IPS-15b (cell line): ENCODE data around the gene CD2AP.

ENCODE experiments used
- H3K27me3 ChIP-seq: one replicate; pipeline ENCODE4 v1.6.1; 2013; ENCODE audit warnings: low read length; ENCODE audit not compliant: control insufficient read depth, insufficient read depth
- H3K36me3 ChIP-seq: one replicate; pipeline ENCODE4 v1.6.1; 2013; ENCODE audit warnings: low read length; ENCODE audit not compliant: control insufficient read depth, insufficient read depth
- H3K4me1 ChIP-seq: one replicate; pipeline ENCODE4 v1.6.1; 2013; ENCODE audit warnings: mild to moderate bottlenecking, low read length; ENCODE audit not compliant: control insufficient read depth, insufficient read depth
- H3K4me3 ChIP-seq: one replicate; pipeline ENCODE4 v1.5.1; 2013; ENCODE audit warnings: low read depth, low read length
- H3K9ac ChIP-seq: one replicate; pipeline ENCODE4 v1.6.1; 2013; ENCODE audit warnings: low read depth, mild to moderate bottlenecking, low read length
- H3K9me3 ChIP-seq: one replicate; pipeline ENCODE4 v1.6.1; 2013; ENCODE audit warnings: mild to moderate bottlenecking, low read length; ENCODE audit not compliant: control insufficient read depth, insufficient read depth

Gene CD2AP

DNA sequence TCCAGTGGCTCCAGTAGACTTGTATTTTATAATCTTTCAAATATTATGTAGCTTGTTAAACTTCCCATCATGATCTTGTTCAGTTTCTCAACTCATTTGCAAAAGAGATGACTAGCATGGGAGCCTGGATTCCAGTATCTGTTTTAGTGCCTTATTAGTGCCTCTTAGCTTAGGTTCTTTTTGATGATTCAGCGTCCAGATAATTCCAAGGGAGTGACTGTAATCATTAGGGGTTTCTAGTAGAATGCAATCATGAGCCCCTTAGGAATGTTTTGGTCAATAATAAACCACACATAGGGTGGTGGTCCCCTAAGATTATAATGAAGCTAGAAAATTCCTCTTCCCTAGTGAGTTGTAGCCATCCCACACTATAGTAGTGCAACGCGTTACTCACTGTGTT lies 7.0 kb downstream of the CD2AP start:
- no peak overlapping the region for H3K4me3 ChIP-seq
- H3K36me3 ChIP-seq: no peaks in the 10 kb centered on the region
- peaks cover 33% of the 10 kb centered on the region for H3K4me1 ChIP-seq
- H3K27me3 ChIP-seq: no peaks in the 10 kb centered on the region
- H3K9me3 ChIP-seq: no peaks in the 10 kb centered on the region
- no peak overlapping the region for H3K9ac ChIP-seq

DNA sequence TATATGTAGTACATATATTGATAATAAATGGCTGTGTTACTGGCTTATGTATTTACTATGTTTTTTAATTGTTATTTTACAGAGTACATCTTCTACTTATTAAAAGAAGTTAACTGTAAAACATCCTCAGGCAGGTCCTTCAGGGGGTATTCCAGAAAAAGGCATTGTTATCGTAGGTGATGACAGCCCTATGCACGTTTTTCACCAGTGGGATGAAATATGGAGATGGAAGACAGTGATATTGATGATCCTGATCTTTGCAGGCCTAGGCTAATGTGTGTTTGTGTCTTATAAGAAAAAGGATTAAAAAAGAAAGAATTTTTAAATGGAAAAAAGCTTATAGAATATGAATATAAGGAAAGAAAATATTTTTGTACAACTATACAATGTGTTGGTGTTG lies 7.5 kb downstream of the CD2AP start:
- no peaks in the 10 kb centered on the region for H3K36me3 ChIP-seq
- H3K4me1 ChIP-seq: peaks cover 33% of the 10 kb centered on the region
- H3K9me3 ChIP-seq: no peaks in the 10 kb centered on the region
- no peaks in the 10 kb centered on the region for H3K27me3 ChIP-seq
- H3K4me3 ChIP-seq: no peak overlapping the region
- no peak overlapping the region for H3K9ac ChIP-seq

- H3K4me3 ChIP-seq: no peak overlapping the region
- no peaks in the 10 kb centered on the region for H3K9me3 ChIP-seq
- H3K27me3 ChIP-seq: no peaks in the 10 kb centered on the region
- peaks cover 28% of the 10 kb centered on the region for H3K4me1 ChIP-seq
- H3K9ac ChIP-seq: no peak overlapping the region
- H3K36me3 ChIP-seq: no peaks in the 10 kb centered on the region
These were observed 8.0 kb downstream of the CD2AP start for GRCh38 chr6:47485491-47486135.

- no peaks in the 10 kb centered on the region for H3K36me3 ChIP-seq
- H3K4me3 ChIP-seq: no peak overlapping the region
- no peak overlapping the region for H3K9ac ChIP-seq
- no peaks in the 10 kb centered on the region for H3K9me3 ChIP-seq
- H3K27me3 ChIP-seq: no peaks in the 10 kb centered on the region
- peaks cover 11% of the 10 kb centered on the region for H3K4me1 ChIP-seq
These were observed 12.4 kb downstream of the CD2AP start for GRCh38 chr6:47489995-47490394.

GRCh38 chr6:47490676-47491075 lies 13.1 kb downstream of the CD2AP start:
- Histone ChIP-seq H3K9ac (no peak overlapping the region), H3K9me3 (no peaks in the 10 kb centered on the region), H3K27me3 (no peaks in the 10 kb centered on the region), H3K4me3 (no peak overlapping the region), H3K36me3 (no peaks in the 10 kb centered on the region), H3K4me1 (peaks cover 10% of the 10 kb centered on the region)

DNA sequence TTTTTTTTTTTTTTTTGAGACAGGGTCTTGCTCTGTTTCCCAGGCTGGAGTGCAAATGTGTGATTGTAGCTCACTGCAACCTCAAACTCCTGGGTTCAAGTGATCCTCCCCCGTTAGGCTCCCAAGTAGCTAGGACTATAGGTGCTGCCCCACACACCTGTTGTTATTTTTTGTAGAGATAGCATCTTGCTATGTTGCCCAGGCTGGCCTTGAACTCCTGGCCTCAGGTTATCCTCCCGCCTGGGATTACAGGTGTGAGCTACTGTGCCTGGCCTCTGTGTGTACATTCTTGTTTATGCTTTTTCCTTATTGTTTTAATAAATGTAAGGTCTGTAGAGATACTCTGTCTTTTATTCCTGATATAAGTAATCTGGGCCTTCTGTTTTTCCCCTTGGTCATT lies 14.8 kb downstream of the CD2AP start:
- H3K9ac ChIP-seq: no peak overlapping the region
- no peaks in the 10 kb centered on the region for H3K9me3 ChIP-seq
- H3K27me3 ChIP-seq: no peaks in the 10 kb centered on the region
- no peaks in the 10 kb centered on the region for H3K36me3 ChIP-seq
- H3K4me1 ChIP-seq: peaks cover 10% of the 10 kb centered on the region
- no peak overlapping the region for H3K4me3 ChIP-seq

DNA sequence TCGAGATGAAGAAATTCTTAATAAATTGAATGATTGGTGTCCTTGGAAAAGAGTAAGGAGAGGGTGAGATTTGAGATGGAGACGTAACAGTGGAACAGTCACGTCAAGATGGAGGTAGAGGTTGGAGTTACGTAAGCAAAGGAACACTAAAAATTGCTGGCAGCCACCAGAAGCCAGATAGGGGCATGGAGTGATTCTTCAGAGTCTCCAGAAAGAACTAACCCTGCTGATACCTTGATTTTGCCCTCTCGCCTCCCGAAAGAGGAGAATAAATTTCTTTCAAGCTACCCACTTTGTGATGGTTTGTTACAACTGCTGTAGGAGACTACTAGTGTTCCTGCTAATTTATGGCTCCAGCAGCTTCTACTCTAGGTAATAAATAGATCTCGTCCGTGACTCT lies 17.6 kb downstream of the CD2AP start:
- Histone ChIP-seq H3K4me1 (peaks cover 17% of the 10 kb centered on the region), H3K9ac (no peak overlapping the region), H3K4me3 (no peak overlapping the region), H3K9me3 (no peaks in the 10 kb centered on the region), H3K36me3 (no peaks in the 10 kb centered on the region), H3K27me3 (no peaks in the 10 kb centered on the region)

DNA sequence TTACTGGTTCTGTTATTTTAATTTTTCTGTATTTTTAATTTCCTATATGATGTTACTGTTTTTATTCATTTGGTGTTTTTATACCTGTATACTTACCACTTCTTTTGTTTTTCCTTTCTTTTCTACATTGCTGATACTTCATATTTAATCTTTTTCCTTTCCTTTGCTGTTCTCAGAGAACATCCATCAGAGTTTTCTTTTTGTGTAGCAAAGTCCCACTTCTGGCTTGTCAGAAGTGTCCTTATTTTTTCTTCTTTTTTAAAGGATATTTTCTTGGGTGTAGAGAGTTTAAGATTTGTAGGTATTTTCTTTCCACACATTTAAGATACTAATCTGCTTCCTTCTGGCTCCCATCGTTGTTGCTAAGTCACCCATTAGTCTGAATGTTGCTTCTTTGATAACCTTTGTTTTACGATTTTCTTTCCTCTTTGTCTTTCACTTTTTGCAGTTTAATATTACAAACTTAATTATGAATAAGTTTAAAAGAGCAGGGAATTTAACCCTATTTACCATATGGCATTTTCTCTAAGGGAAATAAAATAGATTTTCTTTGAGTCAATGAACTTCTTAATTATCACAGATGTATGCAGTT lies 18.5 kb downstream of the CD2AP start:
- Histone ChIP-seq H3K9ac (no peak overlapping the region), H3K27me3 (no peaks in the 10 kb centered on the region), H3K4me1 (peaks cover 17% of the 10 kb centered on the region), H3K9me3 (no peaks in the 10 kb centered on the region), H3K36me3 (no peaks in the 10 kb centered on the region), H3K4me3 (no peak overlapping the region)

DNA sequence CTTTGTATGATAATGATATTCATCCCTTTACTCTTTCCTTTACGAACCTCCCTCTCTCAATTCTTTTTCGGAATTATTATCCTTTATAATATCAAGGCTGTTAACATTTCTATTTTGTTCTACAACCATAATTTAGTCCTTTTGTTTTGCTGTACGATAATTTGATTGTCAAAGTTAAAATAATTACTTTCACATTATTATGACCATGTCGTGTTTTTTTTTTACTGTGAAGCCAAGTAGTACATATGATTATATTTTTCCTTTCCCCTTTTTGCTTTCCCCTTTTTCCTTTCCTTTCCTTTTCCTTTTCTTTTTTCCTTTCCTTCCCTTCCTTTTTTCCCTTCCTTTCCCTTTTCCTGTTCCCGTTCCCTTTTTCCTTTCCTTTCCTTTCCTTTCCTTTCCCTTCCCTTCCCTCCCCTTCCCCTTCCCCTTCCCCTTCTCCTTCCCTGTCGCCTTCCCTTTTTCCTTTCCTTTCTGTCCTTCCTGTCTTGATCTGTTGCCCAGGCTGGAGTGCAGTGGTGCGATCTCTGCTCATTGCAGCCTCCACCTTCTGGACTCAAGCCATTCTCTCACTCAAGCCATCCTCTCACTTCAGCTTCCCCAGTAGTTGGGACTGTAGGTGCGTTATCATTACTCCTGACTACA lies 19.5 kb downstream of the CD2AP start:
- Histone ChIP-seq H3K9ac (no peak overlapping the region), H3K27me3 (no peaks in the 10 kb centered on the region), H3K4me3 (no peak overlapping the region), H3K9me3 (no peaks in the 10 kb centered on the region), H3K4me1 (peaks cover 20% of the 10 kb centered on the region), H3K36me3 (no peaks in the 10 kb centered on the region)

- H3K4me1 ChIP-seq: peaks cover 10% of the 10 kb centered on the region
- H3K9me3 ChIP-seq: peaks cover 6% of the 10 kb centered on the region
- no peaks in the 10 kb centered on the region for H3K27me3 ChIP-seq
- H3K36me3 ChIP-seq: peaks cover 4% of the 10 kb centered on the region
- no peak overlapping the region for H3K4me3 ChIP-seq
- H3K9ac ChIP-seq: no peak overlapping the region
These were observed 25.3 kb downstream of the CD2AP start for GRCh38 chr6:47502920-47503319.

GRCh38 chr6:47509937-47510336 lies 32.3 kb downstream of the CD2AP start:
- Histone ChIP-seq H3K4me3 (no peak overlapping the region), H3K9me3 (no peaks in the 10 kb centered on the region), H3K27me3 (no peaks in the 10 kb centered on the region), H3K9ac (no peak overlapping the region), H3K4me1 (no peaks in the 10 kb centered on the region), H3K36me3 (no peaks in the 10 kb centered on the region)

DNA sequence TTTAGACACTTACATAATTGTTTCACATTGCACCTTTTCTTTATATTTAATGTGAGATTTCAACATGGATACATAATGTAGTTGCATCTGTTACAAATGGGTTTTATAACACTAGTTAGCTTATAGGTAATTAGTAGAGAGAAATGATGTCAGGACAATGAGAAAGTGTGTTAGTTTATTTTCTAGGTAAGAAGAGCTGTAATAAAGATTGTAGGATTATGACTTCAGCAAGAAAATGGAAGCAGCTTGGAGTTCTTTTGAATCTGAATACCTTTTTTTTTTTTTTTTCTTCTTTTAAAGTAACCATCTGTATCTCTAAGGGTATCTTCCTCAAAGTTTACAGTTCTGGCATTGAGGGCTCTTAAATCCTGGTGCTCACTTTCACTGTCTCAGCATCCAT lies 35.3 kb downstream of the CD2AP start:
- H3K27me3 ChIP-seq: no peaks in the 10 kb centered on the region
- H3K4me1 ChIP-seq: no peaks in the 10 kb centered on the region
- H3K36me3 ChIP-seq: no peaks in the 10 kb centered on the region
- H3K4me3 ChIP-seq: no peak overlapping the region
- no peaks in the 10 kb centered on the region for H3K9me3 ChIP-seq
- no peak overlapping the region for H3K9ac ChIP-seq
